RWPE2 (cell line): ENCODE measurements around the gene RNASE7.

Experiments
- ATAC-seq: fragments of 200-7000 bp; cut with Tn5 transposase; 3 replicates; pipeline ENCODE4 v1.9.1; 2021; ENCODE audit warnings: low read depth
- DNase-seq: peaks from one replicate; pipeline ENCODE4 v3.0.0-alpha.2; 2020; ENCODE audit warnings: low spot score
- H3K27ac ChIP-seq: fragments of 450-650 bp; 2 replicates; pipeline ENCODE4 v1.5.1; 2017; ENCODE audit warnings: mild to moderate bottlenecking; ENCODE audit not compliant: poor library complexity, severe bottlenecking
- H3K27me3 ChIP-seq: fragments of 250-450 bp; sonication (Bioruptor Pico); 2 replicates; pipeline ENCODE4 v1.5.1; 2021; ENCODE audit warnings: mild to moderate bottlenecking, moderate library complexity; ENCODE audit not compliant: insufficient read depth, poor library complexity, severe bottlenecking
- H3K36me3 ChIP-seq: fragments of 250-450 bp; sonication (Bioruptor Pico); 2 replicates; pipeline ENCODE4 v1.5.1; 2020; ENCODE audit warnings: low read depth, mild to moderate bottlenecking, moderate library complexity
- H3K4me1 ChIP-seq: fragments of 250-450 bp; sonication (Bioruptor Pico); 2 replicates; pipeline ENCODE4 v1.5.1; 2021; ENCODE audit warnings: mild to moderate bottlenecking, moderate library complexity; ENCODE audit not compliant: insufficient read depth, poor library complexity, severe bottlenecking
- H3K4me3 ChIP-seq: fragments of 250-450 bp; sonication (Bioruptor Pico); 2 replicates; pipeline ENCODE4 v1.5.1; 2021; ENCODE audit warnings: mild to moderate bottlenecking, moderate library complexity; ENCODE audit not compliant: severe bottlenecking
- H3K9me3 ChIP-seq: fragments of 250-450 bp; sonication (Bioruptor Pico); 2 replicates; pipeline ENCODE4 v1.5.1; 2021; ENCODE audit warnings: mild to moderate bottlenecking, moderate library complexity; ENCODE audit not compliant: severe bottlenecking
- CTCF ChIP-seq: fragments of 450-650 bp; IDR thresholded peaks from one replicate; pipeline ENCODE4 v1.5.1; 2017; ENCODE audit warnings: mild to moderate bottlenecking, moderate library complexity; ENCODE audit not compliant: poor library complexity, severe bottlenecking

Gene RNASE7

GRCh38 chr14:21078287-21078686 lies 36.1 kb downstream of the RNASE7 start:
- Histone ChIP-seq H3K27me3 (no peaks in the 10 kb centered on the region), H3K36me3 (peaks cover 23% of the 10 kb centered on the region)
- ATAC-seq, result no peak

DNA sequence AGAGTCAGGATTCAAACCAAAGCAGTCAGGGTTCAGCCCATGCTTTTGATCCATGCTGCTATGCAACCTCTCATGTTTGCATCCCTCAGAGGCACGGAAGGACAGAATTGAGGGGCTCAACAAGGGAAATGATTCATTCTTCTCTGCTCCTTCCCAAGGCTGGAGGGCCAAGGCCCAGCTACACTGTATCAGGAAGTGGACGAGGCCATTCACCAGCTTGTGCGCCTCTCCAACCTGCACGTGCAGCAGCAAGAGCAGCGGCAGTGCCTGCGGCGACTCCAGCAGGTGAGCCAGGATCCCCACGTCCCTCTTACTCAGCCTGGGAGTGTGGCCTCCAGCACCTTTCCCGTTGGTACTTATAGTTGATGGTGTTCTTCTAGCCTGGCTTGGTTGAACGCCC lies 36.6 kb downstream of the RNASE7 start:
- Histone ChIP-seq H3K36me3 (peaks cover 23% of the 10 kb centered on the region), H3K9me3 (no peaks in the 10 kb centered on the region)

More at GRCh38 chr14:21078287-21078686, 36.1 kb downstream of the RNASE7 start:
- Histone ChIP-seq H3K4me1 (no peaks in the 10 kb centered on the region), H3K4me3 (no peak overlapping the region), H3K27ac (no peak overlapping the region), H3K9me3 (no peaks in the 10 kb centered on the region)
- no peak for DNase-seq
- TF ChIP-seq CTCF, result no peak

GRCh38 chr14:21081521-21082142 lies 39.5 kb downstream of the RNASE7 start:
- Histone ChIP-seq H3K36me3 (peaks cover 32% of the 10 kb centered on the region), H3K4me3 (no peak overlapping the region), H3K27ac (no peak overlapping the region), H3K4me1 (no peaks in the 10 kb centered on the region), H3K9me3 (no peaks in the 10 kb centered on the region), H3K27me3 (no peaks in the 10 kb centered on the region)
- TF ChIP-seq CTCF, result no peak
- no peak for ATAC-seq
- DNase-seq, result no peak

More for the DNA sequence above, 36.6 kb downstream of the RNASE7 start:
- TF ChIP-seq CTCF, result no peak
- Histone ChIP-seq H3K27me3 (no peaks in the 10 kb centered on the region), H3K27ac (no peak overlapping the region), H3K4me3 (no peak overlapping the region), H3K4me1 (no peaks in the 10 kb centered on the region)
- ATAC-seq (no peak), DNase-seq (no peak)

GRCh38 chr14:21083565-21084325 lies 41.6 kb downstream of the RNASE7 start:
- DNase-seq, result no peak
- ATAC-seq, result no peak
- H3K4me1 ChIP-seq, result no peaks in the 10 kb centered on the region
- no peak overlapping the region for H3K27ac ChIP-seq
- H3K9me3 ChIP-seq, result no peaks in the 10 kb centered on the region
- no peaks in the 10 kb centered on the region for H3K27me3 ChIP-seq
- peaks cover 26% of the 10 kb centered on the region; the same call in 1 of the 2 replicates for H3K36me3 ChIP-seq
- H3K4me3 ChIP-seq, result no peak overlapping the region
- TF ChIP-seq CTCF, result no peak

DNA sequence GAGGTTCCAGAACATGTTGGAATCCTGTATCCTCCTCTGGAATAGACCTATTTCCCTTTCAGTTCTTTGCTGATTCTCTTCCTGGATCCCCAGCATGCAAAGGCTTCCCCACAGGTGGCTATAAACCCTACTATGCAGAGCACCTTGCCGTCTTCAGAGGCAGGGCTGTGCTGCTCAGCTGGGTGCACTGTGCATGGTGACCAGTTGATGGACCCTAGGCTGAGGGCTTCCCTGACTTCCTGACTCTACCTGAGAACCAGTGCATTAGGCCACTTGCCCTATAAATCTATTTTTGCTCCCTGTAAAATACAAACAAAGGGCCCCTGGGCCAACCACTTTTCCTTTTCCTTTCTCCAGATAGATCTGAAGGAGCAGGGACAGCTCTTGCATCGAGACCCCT lies 42.2 kb downstream of the RNASE7 start:
- H3K36me3 ChIP-seq, result peaks cover 26% of the 10 kb centered on the region; the same call in 1 of the 2 replicates
- ATAC-seq (no peak), DNase-seq (no peak)
- no peaks in the 10 kb centered on the region for H3K27me3 ChIP-seq
- H3K27ac ChIP-seq, result no peak overlapping the region
- TF ChIP-seq CTCF, result no peak
- no peaks in the 10 kb centered on the region for H3K9me3 ChIP-seq
- no peaks in the 10 kb centered on the region for H3K4me1 ChIP-seq
- H3K4me3 ChIP-seq, result no peak overlapping the region
